MCF 10A (cell line): Measurements from ENCODE around the gene CRP. TPM values are rescaled to one million over a fixed set of nuclear protein-coding genes. Genes with fewer than 3 reads are reported as not detected.

Source experiments
- BruUV-seq: library from RNA; stranded (reverse); fragments of 400-500 nt; replicated peaks from 2 replicates; lab custom pipeline; 2021; lab: Mats Ljungman, UMichigan
- CTCF ChIA-PET: fragments of 300-600 bp; sonication (Branson Sonifier 250); formaldehyde crosslinking; extraction: SDS; loops from one replicate; lab custom pipeline; 2021; ENCODE audit warnings: antibody characterized with exemption, inconsistent platforms; lab: Yijun Ruan, JAX
- POLR2A ChIA-PET: fragments of 300-600, 350-650 bp; sonication (Branson Sonifier 250); formaldehyde crosslinking; extraction: SDS; loops from one replicate; lab custom pipeline; 2020; ENCODE audit warnings: antibody characterized with exemption, inconsistent platforms; lab: Yijun Ruan, JAX
- DNase-seq: peaks from one replicate; pipeline ENCODE4 v3.0.0-alpha.2; 2018; ENCODE audit not compliant: unreplicated experiment
- H3K27ac Mint-ChIP-seq: one replicate; pipeline ENCODE4 v1.8.0; 2022; ENCODE audit warnings: mild to moderate bottlenecking, low read depth, mixed read lengths; ENCODE audit not compliant: unreplicated experiment
- H3K27me3 Mint-ChIP-seq: one replicate; pipeline ENCODE4 v1.8.0; 2022; ENCODE audit warnings: mixed read lengths; ENCODE audit not compliant: insufficient read depth, unreplicated experiment
- H3K36me3 Mint-ChIP-seq: one replicate; pipeline ENCODE4 v1.8.0; 2022; ENCODE audit warnings: mild to moderate bottlenecking, moderate library complexity, mixed read lengths; ENCODE audit not compliant: insufficient read depth, unreplicated experiment
- H3K4me1 Mint-ChIP-seq: one replicate; pipeline ENCODE4 v1.8.0; 2022; ENCODE audit warnings: mixed read lengths; ENCODE audit not compliant: insufficient read depth, unreplicated experiment
- H3K4me3 Mint-ChIP-seq: one replicate; pipeline ENCODE4 v1.8.0; 2022; ENCODE audit warnings: mild to moderate bottlenecking, moderate library complexity, mixed read lengths; ENCODE audit not compliant: unreplicated experiment
- H3K9me3 Mint-ChIP-seq: one replicate; pipeline ENCODE4 v1.8.0; 2022; ENCODE audit warnings: mixed read lengths; ENCODE audit not compliant: unreplicated experiment
- CTCF ChIP-seq: fragments of 200-600 bp; IDR thresholded peaks from one replicate; pipeline ENCODE4 v1.8.0; 2022; ENCODE audit warnings: antibody characterized with exemption, mild to moderate bottlenecking; ENCODE audit not compliant: unreplicated experiment
- intact Hi-C: fragments of 100-400 bp; cut with micrococcal nuclease; formaldehyde crosslinking; loops from 2 replicates; pipeline ENCODE4 v1.14.1; 2022
- total RNA-seq: library from RNA; stranded (reverse); gene quantifications from 2 replicates; pipeline ENCODE4 v1.2.3, GENCODE V29; 2022

Gene CRP
- total RNA-seq, 1 experiment from 2014 or later, result 0.26 TPM

DNA sequence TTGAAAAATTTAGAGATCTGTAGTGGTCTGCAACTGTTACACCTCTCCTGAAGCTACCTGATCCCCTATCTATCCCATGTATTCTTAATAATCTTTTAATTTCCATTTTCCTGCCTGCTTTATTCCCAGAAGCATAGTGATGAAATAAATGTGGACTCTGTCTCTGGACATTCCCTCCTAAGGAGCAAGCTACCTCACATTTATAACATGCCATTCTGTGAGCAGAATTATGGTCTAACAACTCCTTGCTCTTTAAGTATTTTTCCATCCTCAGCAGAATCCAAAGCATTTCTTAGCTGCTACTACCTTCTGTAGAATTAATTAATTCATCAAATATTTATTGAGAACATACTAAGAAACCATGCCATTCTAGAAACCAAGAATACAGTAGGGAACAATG is 15.1 kb downstream of the CRP start:
- intact Hi-C loops, result no loop called here
- peaks cover 8% of the 10 kb centered on the region for H3K4me1 Mint-ChIP-seq
- no TSS peak for BruUV-seq
- H3K27ac Mint-ChIP-seq, result no peak overlapping the region
- H3K27me3 Mint-ChIP-seq, result no peaks in the 10 kb centered on the region
- ChIA-PET POLR2A (no interaction called here), CTCF (interaction anchor here (0.6 to 1.1 kb wide), 3 partner anchors 17 to 511 kb away, joined by 3 to 4 read pairs (median 3); no protein-coding TSS in a partner anchor)
- DNase-seq, result no peak
- TF ChIP-seq CTCF, result no peak
- H3K9me3 Mint-ChIP-seq, result no peaks in the 10 kb centered on the region
- H3K4me3 Mint-ChIP-seq, result no peak overlapping the region
- H3K36me3 Mint-ChIP-seq, result no peaks in the 10 kb centered on the region

DNA sequence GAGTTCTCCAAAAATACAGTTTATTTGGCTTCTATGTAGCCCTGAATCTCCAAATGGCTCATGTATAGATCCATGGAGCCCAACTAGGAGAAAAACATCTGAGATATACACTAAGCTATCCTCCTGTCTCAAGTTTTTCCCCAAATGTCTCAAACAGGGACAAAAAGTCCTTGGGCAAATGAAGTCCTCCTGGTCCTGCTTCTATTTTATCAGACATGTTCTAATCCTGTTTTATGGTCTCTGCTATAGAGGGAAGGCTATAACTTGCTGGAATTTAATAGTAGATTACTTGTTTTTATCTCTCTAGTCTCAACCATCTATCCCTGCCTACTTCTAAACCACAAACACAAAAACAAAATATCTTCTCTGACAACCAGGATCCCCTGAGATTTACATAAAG is 26.9 kb downstream of the CRP start:
- Mint-ChIP-seq H3K9me3 (no peaks in the 10 kb centered on the region), H3K27ac (no peak overlapping the region), H3K27me3 (no peaks in the 10 kb centered on the region), H3K36me3 (no peaks in the 10 kb centered on the region), H3K4me1 (no peaks in the 10 kb centered on the region), H3K4me3 (no peak overlapping the region)
- BruUV-seq, result no TSS peak
- ChIA-PET POLR2A (no interaction called here), CTCF (interaction anchor here (0.5 to 1.4 kb wide), 4 partner anchors 19 to 475 kb away, joined by 3 to 11 read pairs (median 4); no protein-coding TSS in a partner anchor)
- no peak for DNase-seq
- no peak for TF ChIP-seq CTCF
- intact Hi-C loops, result no loop called here

- ChIA-PET CTCF (interaction anchor here (0.5 to 1.4 kb wide), 5 partner anchors 20 to 474 kb away, joined by 3 to 11 read pairs (median 4); no protein-coding TSS in a partner anchor), POLR2A (interaction anchor here (1.5 kb wide), 1 partner anchor 16 kb away, joined by 3 read pairs; no protein-coding TSS in a partner anchor)
- no peaks in the 10 kb centered on the region for H3K4me1 Mint-ChIP-seq
- no TSS peak for BruUV-seq
- H3K36me3 Mint-ChIP-seq, result no peaks in the 10 kb centered on the region
- DNase-seq, result no peak
- intact Hi-C loops, result no loop called here
- no peaks in the 10 kb centered on the region for H3K27me3 Mint-ChIP-seq
- no peak overlapping the region for H3K4me3 Mint-ChIP-seq
- no peak overlapping the region for H3K27ac Mint-ChIP-seq
- TF ChIP-seq CTCF, result no peak
- no peaks in the 10 kb centered on the region for H3K9me3 Mint-ChIP-seq
Measured at GRCh38 chr1:159686599-159687299, 27.6 kb downstream of the CRP start.

DNA sequence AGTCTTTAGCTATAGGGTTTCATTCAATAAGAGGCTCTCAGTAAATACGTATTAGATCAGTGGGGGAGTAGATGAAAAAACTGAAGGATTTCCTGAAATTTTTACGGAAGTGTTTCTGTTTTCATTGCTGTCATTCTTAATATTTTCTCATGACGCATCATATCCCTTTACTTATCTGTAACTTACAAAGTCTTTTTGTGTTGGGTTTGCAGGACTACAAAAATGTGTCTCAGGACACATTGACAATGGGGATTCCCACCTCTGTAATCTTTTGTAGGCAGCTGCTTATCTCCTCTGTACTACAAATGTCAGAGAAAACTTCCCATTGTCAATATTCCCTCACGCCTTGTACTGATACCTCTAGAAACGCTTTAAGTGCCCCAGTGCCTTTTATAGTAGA is 35.5 kb downstream of the CRP start:
- Mint-ChIP-seq H3K4me3 (no peak overlapping the region), H3K27ac (no peak overlapping the region), H3K9me3 (no peaks in the 10 kb centered on the region), H3K36me3 (no peaks in the 10 kb centered on the region), H3K4me1 (peaks cover 8% of the 10 kb centered on the region), H3K27me3 (no peaks in the 10 kb centered on the region)
- BruUV-seq, result no TSS peak
- no peak for TF ChIP-seq CTCF
- ChIA-PET CTCF (no interaction called here), POLR2A (no interaction called here)
- no peak for DNase-seq
- intact Hi-C loops, result no loop called here
